Stimulated activated naive CD8-positive, alpha-beta T cell treated with anti-CD3 and anti-CD28 coated beads, Interleukin-15, Interleukin-2, amounts not matched to agents 100 U/mL and 50 U/mL, for 24 hours (primary cell): Measurements from ENCODE around the gene RNU5B-1.
A peak's percentile ranks its signal among the peaks of the same experiment; 100 is the strongest.

Experiments used
- ATAC-seq: fragments of 150-1000 bp; cut with Tn5 transposase; one replicate; pipeline ENCODE4 v1.10.0; 2021
- DNase-seq: peaks from one replicate; pipeline ENCODE4 v3.0.0; 2021

The RNU5B-1 gene

GRCh38 chr15:65328506-65329287 lies 24.2 kb downstream of the RNU5B-1 start:
- DNase-seq (no peak), ATAC-seq (peak; percentile 15)

DNA sequence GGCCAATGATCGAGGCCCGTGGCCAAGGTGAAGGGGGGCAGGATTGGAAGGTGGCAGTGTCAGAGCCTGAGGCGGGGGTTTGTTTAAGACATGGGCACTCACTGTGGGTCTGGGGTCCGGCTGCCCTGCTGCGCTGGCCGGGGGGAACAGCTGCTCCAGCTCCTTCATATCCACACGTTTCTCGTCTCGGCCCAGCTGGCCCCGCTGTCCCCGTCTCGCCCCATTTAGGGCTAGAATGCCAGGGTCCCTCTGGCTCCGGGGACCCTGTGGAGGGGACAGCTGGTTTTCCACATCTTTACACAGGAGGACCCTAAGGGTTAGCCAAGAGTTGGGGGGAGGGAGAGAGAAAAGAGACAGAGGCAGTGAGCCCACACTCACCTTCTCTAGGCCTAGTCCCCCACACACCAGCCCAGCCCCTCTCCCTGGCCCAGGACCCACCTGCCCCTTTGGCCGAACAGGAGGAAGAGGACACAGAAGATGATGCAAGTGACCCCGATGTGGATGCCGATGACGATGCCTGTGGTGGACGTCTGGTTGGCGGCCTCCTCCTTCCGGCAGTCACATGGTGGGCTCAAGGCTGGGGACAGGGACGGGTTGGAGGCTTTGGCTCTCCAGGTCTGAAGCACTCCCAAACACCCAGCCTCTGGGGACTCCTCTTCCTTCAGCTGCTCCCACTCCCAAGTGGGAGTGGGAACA lies 25.0 kb downstream of the RNU5B-1 start:
- no peak for ATAC-seq
- no peak for DNase-seq

- ATAC-seq (no peak), DNase-seq (no peak)
Measured at GRCh38 chr15:65329984-65330735, 25.7 kb downstream of the RNU5B-1 start.

- ATAC-seq: no peak
- no peak for DNase-seq
Measured at GRCh38 chr15:65330934-65331645, 26.6 kb downstream of the RNU5B-1 start.

DNA sequence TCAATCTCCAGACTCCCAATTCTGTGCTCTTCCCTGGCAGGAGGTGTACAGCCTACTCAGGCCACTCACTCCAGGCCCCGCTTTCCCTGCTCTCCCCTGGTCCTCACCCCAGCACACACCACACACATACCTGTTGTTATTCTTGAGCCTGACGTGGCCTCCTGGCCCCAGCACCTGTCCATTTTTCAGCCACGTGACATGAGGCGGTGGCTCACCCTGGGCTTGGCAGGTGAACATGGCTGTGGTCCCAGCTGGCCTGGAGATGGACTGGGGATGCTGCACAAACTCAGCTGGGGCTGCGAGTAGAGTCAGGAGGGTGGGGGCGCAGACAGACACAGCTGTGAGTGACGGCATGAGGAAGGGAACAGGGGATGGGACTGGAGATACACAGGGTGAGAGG lies 27.3 kb downstream of the RNU5B-1 start:
- ATAC-seq (no peak), DNase-seq (no peak)

DNA sequence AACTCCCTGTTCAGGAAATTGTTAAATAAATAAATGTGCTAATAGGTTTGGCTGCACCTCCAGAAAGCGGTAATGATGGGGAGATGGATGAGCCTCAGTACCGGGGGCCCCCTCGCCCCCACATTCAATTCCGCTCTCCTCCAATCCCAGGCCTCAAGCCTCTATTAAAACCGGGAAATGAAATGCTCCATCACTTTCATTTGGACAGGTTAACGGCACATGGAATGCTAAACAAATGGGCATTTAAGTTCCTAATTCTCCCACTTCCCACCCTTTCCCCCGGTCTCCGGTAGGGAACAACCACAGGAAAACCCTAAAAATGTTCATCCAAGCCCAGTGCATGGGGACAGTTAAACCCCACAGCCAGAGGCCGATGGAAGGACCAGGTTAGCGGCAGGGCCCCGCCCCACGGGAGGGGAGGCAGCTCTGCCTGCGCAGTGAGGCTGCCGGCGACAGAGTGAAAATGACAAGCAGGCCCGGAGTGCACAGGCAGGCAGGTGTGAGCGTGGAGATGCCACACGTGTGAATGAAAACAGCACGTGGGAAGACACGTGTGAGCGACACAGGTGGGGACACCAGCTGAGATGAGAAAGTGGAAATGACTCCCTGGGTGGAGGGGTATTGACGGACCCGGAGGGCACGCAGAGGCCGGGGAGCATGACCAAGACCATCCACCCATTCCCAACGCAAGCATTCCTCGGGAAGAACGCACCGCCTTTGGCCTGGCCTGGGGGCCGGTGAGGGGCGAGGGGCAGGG lies 28.1 kb downstream of the RNU5B-1 start:
- ATAC-seq: no peak

DNA sequence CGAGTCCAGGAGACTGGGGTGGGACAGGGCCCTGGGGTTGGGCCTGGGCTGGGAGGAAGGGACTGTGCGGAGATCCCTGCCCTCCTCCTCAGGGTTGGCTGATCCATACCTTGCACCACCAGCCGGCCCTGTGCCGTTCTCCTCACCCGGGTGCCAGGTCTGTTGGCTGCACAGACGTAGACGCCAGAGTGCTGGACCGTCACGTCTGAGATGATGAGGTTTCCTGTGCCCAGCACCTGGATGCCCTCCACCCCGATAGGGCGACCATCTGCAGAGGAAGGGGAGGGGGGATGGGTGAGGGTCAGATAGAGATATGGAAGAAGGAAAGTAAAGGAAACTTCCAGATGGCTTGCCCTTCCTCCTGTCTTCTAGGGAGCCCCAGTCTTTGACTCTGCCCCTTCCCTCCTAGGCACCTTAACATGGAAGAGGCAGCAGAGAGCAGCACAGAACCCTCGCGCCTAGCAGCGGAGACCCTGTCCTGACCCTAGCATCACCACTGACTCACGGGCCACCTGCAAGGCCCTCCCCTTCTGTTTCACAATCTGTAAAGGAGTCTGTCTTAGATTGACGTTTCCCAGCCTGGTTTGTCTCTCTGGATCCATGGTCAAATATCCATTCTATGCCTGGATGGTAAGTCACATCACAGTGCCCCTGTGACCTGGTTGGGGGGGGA lies 28.8 kb downstream of the RNU5B-1 start:
- ATAC-seq (peak; percentile 7), DNase-seq (no peak)

More for the DNA sequence above, 28.1 kb downstream of the RNU5B-1 start:
- no peak for DNase-seq

GRCh38 chr15:65333856-65334255 lies 29.4 kb downstream of the RNU5B-1 start:
- DNase-seq: no peak
- ATAC-seq: no peak

- DNase-seq (no peak), ATAC-seq (no peak)
Measured at GRCh38 chr15:65334586-65335231, 30.2 kb downstream of the RNU5B-1 start.

DNA sequence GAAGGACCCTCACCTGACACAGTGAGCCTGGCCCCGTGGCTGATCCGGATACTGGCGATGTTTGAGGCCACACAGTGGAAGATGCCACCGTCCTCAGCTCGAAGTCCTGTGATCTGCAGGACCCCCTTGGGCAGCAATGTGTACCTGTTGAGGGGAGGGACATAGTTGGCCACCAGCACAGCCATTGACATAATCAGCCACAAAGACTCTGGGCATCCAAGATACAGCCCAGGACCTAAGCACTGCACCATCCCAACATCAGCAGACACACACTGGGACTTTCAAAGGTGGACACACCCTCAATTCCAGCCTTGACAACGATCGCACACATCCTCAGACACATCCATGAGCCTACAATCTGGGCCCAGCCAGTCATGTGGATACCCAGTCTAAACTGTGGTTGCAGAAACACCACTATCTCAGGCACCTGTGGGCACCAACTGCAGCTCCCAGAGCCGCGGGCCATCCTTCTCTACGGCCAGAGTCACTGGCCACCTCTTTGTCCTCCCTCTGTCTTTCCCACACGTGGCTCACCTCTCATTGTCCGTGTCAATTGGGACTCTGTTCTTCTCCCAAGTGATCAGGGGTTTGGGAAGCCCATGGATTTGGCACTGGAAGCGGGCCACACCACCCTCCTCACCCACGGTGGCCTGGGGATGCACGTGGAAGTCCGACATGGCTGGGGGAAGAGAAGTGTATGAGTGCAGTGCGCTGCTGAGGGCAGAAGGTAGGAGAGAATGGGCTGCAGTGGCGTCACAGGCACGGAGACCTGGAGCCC lies 31.0 kb downstream of the RNU5B-1 start:
- ATAC-seq: no peak
- no peak for DNase-seq

- ATAC-seq: no peak
- DNase-seq: no peak
Measured at GRCh38 chr15:65336493-65337435, 32.3 kb downstream of the RNU5B-1 start.

GRCh38 chr15:65337436-65338070 lies 33.1 kb downstream of the RNU5B-1 start:
- ATAC-seq: no peak
- no peak for DNase-seq

GRCh38 chr15:65338366-65338765 lies 33.9 kb downstream of the RNU5B-1 start:
- DNase-seq (no peak), ATAC-seq (no peak)

DNA sequence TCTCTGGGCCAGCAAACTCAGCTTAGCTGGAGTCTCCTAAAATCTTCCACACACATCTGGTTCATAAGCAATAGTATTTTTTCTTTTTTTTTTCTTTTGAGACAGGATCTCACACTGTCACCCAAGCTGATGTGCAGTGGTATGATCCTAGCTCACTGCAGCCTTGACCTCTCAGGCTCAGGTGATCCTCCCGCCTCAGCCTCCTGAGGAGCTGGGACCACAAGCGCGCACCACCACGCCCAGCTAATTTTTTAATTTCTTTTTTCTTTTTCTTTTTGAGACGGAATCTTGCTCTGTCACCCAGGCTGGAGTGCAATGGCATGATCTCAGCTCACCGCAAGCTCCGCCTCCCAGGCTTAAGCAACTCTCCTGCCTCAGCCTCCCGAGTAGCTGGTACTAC lies 34.3 kb downstream of the RNU5B-1 start:
- DNase-seq: no peak

DNA sequence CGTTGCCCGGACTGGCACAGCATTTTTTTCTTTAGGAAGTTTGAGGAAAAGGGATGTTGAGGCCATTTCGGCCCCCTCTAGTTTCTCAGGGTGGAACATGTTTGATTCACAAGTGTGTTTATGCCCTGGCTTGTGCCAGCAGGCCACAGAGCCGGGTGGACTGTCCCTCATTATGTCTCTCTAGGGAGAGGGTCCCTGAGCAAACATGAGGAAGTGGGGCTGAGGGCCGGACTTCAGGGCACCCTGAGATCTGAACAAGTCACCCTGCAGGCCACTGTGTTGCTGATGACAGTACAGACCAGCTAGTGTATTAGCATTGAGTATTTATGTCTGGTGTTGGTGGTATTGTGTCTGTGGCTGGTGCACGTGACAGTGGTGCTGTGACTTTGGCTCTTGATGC lies 34.9 kb downstream of the RNU5B-1 start:
- DNase-seq (no peak), ATAC-seq (no peak)

More for the DNA sequence above, 34.3 kb downstream of the RNU5B-1 start:
- ATAC-seq: no peak

DNA sequence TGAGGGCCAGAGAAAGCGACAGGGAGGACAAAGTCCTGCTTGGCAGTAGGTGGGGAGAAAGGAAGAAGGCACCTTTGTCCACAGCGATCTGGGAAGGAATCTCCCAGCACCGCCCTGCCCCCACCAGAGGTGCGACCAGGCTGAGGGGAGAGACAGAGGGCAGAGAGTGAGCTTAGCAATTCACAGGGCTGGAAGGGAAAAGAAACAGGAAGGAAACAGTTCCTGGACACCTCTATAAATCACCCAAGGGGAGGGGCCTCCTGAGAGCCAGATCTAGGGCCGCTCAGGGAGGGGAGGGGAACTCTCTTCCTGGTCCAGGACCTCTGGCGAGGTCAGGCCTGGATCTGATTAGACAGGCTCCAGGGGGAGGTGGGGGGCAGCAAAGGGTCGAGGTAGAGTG lies 35.4 kb downstream of the RNU5B-1 start:
- DNase-seq (no peak), ATAC-seq (no peak)

DNA sequence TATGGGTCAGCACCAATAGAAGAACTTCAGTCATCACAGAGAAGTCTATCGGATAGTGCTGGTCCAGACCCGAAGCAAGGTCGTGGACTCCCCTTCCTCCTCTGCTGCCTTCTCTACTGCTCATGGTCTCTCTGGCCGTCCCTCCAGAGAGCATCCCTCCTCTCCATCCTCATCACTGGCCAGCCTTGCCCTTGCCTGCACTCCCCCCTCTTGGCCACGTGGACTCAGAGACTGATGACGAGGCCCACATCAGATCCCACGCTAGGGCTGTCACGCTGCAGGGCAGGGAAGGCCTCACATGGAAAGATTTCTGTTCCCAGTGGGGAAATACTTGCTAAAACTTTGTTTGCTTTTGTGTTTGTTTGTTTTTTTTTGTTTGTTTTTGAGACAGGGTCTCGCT lies 38.0 kb downstream of the RNU5B-1 start:
- no peak for DNase-seq
- no peak for ATAC-seq

DNA sequence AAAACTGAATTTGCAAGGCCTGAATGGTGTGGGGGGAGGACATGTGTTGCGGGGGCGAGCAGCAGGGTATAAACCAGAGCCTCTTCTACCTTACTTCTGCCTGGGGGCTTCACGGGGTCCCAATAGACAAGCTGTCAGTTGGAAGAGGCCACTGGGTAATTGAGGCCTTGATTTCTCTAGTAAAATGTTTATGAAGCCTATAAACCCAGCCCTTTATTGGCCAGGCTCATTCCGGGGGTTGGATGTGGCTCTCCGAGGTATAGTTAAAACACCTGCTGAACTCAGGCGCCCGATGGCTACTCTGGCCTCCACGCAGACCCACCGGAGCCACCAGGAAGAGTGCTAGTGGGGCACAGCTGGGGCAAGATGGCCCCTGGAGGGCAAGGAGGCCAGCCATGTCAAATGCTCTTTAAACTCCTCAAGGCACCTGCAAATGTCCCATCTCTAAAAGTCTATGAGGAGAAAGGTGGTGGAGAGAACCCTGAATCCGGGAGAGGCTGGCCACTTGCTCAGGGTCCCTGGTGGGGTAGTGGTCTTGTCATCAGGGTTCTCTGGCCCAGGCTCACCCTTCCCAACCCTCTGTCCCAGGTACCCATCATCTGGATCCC lies 39.0 kb downstream of the RNU5B-1 start:
- ATAC-seq (no peak), DNase-seq (no peak)
